ENCODE measurements around the gene ZNF718. TPM values are rescaled to one million over a fixed set of nuclear protein-coding genes. Genes with fewer than 3 reads are reported as not detected.
"Not testable (repeated sequence)": the region's sequence is repeated elsewhere in the genome, so short reads cannot be mapped to it uniquely, and the experiment has no call there.

ZNF718 gene
- total RNA-seq, 4 donors from 2014 or later: 4.9 to 9.4 (median 7.3) TPM

DNA sequence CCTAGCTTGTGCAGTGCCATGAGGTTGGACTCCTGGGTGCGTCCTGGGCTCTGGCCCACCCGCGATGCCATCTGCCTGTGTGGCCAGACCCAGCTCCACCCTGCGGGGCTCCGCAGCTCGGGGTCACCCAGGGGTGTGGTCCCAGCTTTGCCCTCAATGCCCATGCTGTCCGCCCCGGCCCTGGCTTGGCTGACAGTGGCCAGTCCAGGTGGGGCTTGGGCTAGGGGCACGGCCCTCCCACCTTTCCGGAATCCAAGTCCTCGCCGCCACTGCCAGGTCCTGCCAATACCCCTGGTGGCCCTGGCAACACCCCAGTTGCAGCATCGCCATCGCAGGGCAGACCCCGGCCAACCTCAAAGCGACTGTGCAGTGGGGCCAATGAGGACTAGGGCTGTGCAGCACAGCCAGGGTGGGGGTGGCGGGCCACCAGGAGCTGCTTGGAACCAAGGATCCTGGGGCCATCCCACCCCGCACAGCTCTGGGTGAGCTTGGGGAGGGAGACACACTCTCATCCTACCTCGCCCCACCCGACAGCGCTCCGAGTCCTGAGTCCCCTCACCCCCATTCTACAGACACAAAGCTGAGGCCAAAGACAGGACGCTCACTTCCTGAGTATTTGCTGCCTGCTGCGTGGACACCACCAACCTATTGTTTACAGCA, 80.9 kb downstream of the ZNF718 start:
- in situ Hi-C loops (cut with MboI; ENCODE audit: low pct_ligation_motif_present in 1 of 4, low pct_unique_long_range_greater_than_20kb in 1 of 4, low sequenced_read_pairs in 3 of 4) (no loop called here), intact Hi-C loops (cut with DNase I; ENCODE audit: low total_unique reads) (no loop called here)
- no peak for DNase-seq
- H3K4me3 ChIP-seq: no peak overlapping the region
- H3K27me3 ChIP-seq: no peaks in the 10 kb centered on the region
- WGBS, 2 donors (ENCODE audit: low coverage in 1 of 2): 95% methylated on average over 20 of the region's 24 CpGs; no CpG with 5 or more reads in 1 of the 2 donors
- H3K36me3 ChIP-seq: no peaks in the 10 kb centered on the region
- TF ChIP-seq, protein P1, sequence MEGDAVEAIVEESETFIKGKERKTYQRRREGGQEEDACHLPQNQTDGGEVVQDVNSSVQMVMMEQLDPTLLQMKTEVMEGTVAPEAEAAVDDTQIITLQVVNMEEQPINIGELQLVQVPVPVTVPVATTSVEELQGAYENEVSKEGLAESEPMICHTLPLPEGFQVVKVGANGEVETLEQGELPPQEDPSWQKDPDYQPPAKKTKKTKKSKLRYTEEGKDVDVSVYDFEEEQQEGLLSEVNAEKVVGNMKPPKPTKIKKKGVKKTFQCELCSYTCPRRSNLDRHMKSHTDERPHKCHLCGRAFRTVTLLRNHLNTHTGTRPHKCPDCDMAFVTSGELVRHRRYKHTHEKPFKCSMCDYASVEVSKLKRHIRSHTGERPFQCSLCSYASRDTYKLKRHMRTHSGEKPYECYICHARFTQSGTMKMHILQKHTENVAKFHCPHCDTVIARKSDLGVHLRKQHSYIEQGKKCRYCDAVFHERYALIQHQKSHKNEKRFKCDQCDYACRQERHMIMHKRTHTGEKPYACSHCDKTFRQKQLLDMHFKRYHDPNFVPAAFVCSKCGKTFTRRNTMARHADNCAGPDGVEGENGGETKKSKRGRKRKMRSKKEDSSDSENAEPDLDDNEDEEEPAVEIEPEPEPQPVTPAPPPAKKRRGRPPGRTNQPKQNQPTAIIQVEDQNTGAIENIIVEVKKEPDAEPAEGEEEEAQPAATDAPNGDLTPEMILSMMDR (IDR thresholded peaks at IDR 0.05): no peak
- TF ChIP-seq POLR2A (IDR thresholded peaks at IDR 0.05) (no peak), POLR2AphosphoS5 (IDR thresholded peaks at IDR 0.05) (no peak), EP300 (IDR thresholded peaks at IDR 0.05; ENCODE audit: low read depth) (no peak)
- peaks cover 12 to 15% of the 10 kb centered on the region in 2 donors for H3K9me3 ChIP-seq
- H3K4me1 ChIP-seq: no peaks in the 10 kb centered on the region
- no peak overlapping the region for H3K27ac ChIP-seq

DNA sequence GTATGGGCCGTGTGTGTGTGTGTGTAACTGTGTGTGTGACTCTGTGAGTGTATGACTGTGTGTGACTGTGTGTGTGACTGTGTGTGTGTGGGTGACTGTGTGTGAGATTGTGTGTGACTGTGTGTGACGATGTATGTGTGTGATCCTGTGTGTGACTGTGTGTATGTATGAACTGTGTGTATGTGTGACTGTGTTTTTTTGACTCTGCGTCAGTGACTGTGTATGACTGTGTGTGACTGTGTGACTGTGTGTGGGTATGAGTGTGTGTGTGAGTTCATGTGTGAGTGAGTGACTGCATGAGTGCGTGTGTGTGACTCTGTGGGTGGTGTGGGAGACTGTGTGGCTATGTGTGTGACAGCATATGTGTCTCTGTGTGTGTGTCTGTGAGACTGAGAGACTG, 81.8 kb downstream of the ZNF718 start:
- Histone ChIP-seq H3K27me3 (no peaks in the 10 kb centered on the region), H3K9me3 (peaks cover 12 to 15% of the 10 kb centered on the region in 2 donors), H3K36me3 (no peaks in the 10 kb centered on the region), H3K4me1 (no peaks in the 10 kb centered on the region), H3K27ac (no peak overlapping the region), H3K4me3 (no peak overlapping the region)
- intact Hi-C loops (cut with DNase I; ENCODE audit: low total_unique reads) (no loop called here), in situ Hi-C loops (cut with MboI; ENCODE audit: low pct_ligation_motif_present in 1 of 4, low pct_unique_long_range_greater_than_20kb in 1 of 4, low sequenced_read_pairs in 3 of 4) (no loop called here)
- TF ChIP-seq POLR2A (IDR thresholded peaks at IDR 0.05) (no peak), EP300 (IDR thresholded peaks at IDR 0.05; ENCODE audit: low read depth) (no peak), POLR2AphosphoS5 (IDR thresholded peaks at IDR 0.05) (no peak)
- TF ChIP-seq, protein P1 (IDR thresholded peaks at IDR 0.05): no peak
- WGBS, 2 donors (ENCODE audit: low coverage in 1 of 2): 88 to 98% methylated on average over 1 to 4 of the region's 4 CpGs
- DNase-seq: no peak

DNA sequence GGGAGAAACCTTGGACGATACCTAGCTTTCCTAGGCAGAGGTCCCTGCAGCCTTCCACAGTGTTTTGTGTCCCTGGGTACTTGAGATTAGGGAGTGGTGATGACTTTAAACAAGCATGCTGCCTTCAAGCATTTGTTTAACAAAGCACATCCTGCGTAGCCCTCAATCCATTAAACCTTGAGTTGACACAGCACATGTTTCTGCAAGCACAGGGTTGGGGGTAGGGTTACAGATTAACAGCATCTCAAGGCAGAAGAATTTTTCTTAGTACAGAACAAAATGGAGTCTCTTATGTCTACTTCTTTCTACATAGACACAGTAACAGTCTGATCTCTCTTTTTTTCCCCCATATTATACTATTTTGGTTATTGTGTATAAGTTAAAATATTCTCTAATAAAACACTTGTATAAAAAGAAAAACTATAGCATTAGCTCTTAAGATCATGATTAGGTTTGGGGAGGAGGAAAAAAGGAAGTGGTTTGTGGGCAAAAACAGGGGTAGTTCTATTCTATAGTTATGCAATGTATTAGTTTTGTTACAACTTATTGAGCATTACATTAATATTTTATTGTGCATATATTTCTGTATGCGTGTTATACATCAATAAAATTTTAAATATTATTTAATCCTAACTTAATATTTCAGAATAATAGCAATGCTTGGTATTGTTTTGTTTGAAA, 84.3 kb downstream of the ZNF718 start:
- H3K27ac ChIP-seq; H3K27me3 ChIP-seq; H3K36me3 ChIP-seq; H3K9me3 ChIP-seq; intact Hi-C loops (cut with DNase I; ENCODE audit: low total_unique reads); H3K4me1 ChIP-seq; H3K4me3 ChIP-seq; in situ Hi-C loops (cut with MboI; ENCODE audit: low pct_ligation_motif_present in 1 of 4, low pct_unique_long_range_greater_than_20kb in 1 of 4, low sequenced_read_pairs in 3 of 4); DNase-seq: not testable (repeated sequence)
- 54 to 73% methylated on average over 2 to 3 of the region's 3 CpGs for WGBS, 2 donors (ENCODE audit: low coverage in 1 of 2)

DNA sequence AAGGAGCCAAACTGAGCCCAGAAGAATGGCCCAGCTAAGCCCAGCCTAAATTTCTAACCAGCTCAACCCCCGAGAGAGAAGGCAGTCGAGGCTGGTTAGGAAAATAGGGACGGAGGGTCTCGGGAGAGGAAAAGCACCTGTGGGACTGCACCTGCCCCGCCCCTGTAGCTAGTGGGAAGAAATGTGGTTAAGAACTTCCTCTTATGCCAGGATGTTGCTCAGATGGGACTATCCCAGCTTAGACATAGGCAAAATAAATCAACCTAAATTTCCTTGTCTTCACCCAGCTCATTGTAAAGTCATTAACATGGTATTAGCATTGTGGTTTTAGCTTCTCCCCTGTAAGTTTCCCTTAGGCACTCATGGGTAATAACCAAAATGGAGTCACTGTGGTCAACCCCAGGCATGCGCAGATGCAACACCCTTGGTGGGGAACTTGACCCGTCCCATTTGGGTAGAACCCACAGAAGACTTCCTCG, 86.8 kb downstream of the ZNF718 start:
- TF ChIP-seq, protein P1 (IDR thresholded peaks at IDR 0.05): no peak
- TF ChIP-seq POLR2AphosphoS5 (IDR thresholded peaks at IDR 0.05) (no peak), POLR2A (IDR thresholded peaks at IDR 0.05) (no peak), EP300 (IDR thresholded peaks at IDR 0.05; ENCODE audit: low read depth) (no peak)
- WGBS, 2 donors (ENCODE audit: low coverage in 1 of 2): 85 to 100% methylated on average over 2 to 8 of the region's 8 CpGs
- Histone ChIP-seq H3K4me1 (peaks cover 0 to 8% (median 2%) of the 10 kb centered on the region in 4 donors), H3K4me3 (no peak overlapping the region), H3K36me3 (no peaks in the 10 kb centered on the region), H3K27me3 (no peaks in the 10 kb centered on the region), H3K27ac (no peak overlapping the region), H3K9me3 (no peaks in the 10 kb centered on the region)
- DNase-seq: no peak
- in situ Hi-C loops (cut with MboI; ENCODE audit: low pct_ligation_motif_present in 1 of 4, low pct_unique_long_range_greater_than_20kb in 1 of 4, low sequenced_read_pairs in 3 of 4): no loop called here
- intact Hi-C loops (cut with DNase I; ENCODE audit: low total_unique reads): no loop called here

Data from transverse colon (tissue), 4 donors.